ENCODE results near the gene SLC1A1.

The SLC1A1 gene

DNA sequence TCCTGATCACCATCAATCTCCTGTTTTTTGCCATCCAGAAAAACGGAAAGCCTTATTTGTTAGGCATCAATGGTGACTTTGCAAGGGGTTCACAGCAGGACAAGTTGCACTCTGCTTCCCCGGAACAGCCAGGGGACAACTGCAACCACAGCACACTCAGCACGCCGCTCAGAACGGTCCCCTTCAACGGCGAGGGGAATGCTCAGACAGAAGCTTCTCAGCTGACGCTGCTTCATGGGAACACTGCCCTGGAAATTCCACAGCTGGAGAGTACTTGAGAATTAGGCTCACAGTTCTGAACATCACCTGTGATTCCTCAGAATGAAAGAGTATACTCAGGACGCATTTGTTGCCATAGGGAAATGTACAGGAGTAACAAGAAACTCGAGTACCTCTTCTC is 131.7 kb downstream of the SLC1A1 start:
- no peak for DNase-seq

DNA sequence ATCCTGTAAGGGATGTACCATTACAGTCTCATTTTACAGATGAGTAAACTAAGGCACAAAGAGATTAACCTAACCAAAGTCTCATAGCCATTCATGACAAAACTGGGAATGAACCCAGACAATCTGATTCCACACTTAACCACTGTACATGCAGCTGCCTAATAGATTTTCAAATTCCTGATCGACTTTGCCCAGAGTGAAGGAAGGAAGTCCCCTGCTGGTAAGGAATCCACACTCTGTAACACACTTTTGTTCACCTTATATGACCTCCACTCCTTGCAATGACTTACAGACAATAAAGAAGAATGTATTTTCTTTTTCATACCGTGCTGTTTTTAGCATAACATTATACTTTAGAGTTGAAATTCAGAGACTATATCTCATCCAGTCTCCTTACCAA is 140.6 kb downstream of the SLC1A1 start:
- DNase-seq = no peak
